NCI-H1105 (cell line): Measurements from ENCODE around the gene RYR1.
"Not testable (repeated sequence)": the region's sequence is repeated elsewhere in the genome, so short reads cannot be mapped to it uniquely, and the experiment has no call there.

Source experiments
- DNase-seq: peaks from one replicate; lab custom pipeline; 2025; lab: John Stamatoyannopoulos, UW

The RYR1 gene

DNA sequence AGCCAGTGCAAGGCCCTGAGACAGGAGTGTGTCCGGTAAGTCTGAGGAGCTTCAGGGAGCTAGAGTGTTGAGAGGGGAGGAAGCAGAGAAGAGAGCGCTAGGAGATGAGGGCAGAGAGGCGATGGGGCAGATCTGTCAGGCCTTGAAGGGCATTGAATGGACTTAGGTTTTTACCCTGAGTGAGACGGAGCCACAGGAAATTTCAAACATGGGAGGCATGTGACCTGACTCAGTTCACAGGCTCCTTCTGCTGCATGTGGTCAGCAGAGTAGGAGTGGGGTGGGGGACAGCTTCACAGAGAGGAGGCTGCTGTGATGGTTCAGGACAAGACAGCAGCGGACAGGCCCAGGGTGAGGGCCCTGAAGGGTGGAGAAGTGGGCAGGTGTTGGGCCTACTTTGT is 33.1 kb upstream of the RYR1 start:
- no peak for DNase-seq

DNA sequence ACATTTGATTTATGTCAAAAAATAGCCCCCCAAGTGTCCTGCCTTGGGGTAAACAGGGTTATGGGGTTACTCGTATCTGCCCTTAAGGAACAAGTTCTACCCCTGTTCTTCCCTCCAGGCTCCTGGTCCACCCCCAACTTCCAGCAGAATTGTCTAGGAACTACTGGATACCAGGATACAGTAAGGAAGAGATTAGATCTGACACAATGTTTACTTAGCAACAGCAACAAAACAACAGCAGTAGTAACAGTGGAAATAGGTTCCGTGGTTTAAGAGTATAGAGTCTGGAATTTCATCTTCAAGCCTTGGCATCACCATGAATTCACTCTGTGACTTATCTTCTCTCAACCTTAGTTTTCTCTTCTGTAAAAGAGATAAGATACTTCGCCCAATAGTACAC is 32.3 kb upstream of the RYR1 start:
- DNase-seq: no peak

DNA sequence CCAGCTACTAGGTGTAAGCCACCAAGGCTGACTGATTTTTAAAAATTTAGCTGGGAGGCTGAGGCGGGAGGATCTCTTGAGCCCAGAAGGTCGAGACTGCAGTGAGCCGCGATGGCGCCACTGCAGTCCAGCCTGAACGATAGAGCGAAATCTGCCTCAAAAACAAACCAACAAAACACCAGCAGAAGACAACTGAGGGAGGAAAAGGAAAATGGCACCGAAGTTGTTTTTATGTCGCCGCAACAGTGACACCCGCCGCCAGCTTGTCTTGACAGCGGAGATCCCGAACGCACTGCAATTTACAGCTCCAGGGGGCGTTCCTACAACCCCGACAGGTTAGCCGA is 30.9 kb upstream of the RYR1 start:
- no peak for DNase-seq

DNA sequence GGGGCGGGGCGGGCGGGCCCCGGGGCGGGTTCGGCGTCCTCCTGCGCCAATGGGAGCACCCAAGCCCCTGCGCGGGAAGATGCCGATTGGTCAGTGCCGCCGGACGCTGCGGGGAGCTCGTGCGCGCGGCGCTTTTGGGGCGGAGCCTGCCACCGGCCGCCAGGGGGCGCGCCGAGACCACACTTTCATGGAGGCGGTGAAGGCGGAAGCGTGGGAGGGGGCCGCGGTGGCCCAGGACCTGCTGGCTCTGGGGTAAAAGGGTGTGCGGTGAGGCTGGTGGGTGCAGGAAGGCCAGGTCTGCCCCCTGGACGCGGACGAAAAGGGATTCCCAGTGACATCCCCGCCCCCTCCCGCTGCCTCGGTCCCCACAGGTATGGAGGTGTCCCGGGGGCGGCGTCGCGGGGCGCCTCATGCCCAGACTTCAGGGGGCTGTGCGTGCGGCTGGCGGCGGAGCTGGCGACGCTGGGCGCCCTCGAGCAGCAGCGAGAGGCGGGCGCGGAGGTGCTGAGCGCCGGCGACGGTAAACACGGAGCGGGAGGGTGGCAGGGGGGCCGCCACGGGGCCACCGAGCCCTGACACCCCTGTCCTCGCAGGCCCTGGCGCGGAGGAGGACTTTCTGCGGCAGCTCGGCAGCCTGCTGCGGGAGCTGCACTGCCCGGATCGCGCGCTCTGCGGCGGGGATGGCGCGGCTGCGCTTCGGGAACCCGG is 30.4 kb upstream of the RYR1 start, which contains the start of gene FAM98C:
TSS of gene FAM98C (plus strand) at position 127 of the 708 bp plus-strand sequence. CDS start at position 188, 61 bp downstream.
- DNase-seq: peak; percentile 98

DNA sequence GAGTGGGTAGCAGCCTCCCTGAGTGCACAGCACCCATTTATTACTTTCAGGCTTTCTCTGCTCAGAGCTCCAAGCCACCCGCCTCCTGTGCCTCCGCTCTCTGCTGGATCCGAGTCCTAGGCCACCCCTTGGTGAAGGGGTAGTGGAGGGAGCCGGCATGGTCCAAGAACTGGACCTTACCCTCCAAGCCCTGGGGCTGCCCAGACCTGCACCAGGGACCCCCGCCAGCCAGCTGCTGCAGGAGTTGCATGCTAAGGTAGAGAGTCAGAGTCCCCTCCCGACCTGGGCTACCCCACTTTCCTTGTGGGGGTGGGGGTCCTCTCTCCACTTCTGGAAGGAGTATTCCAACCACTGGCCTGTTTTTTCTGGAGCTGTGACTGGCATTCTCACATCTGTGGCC is 28.6 kb upstream of the RYR1 start:
- no peak for DNase-seq

DNA sequence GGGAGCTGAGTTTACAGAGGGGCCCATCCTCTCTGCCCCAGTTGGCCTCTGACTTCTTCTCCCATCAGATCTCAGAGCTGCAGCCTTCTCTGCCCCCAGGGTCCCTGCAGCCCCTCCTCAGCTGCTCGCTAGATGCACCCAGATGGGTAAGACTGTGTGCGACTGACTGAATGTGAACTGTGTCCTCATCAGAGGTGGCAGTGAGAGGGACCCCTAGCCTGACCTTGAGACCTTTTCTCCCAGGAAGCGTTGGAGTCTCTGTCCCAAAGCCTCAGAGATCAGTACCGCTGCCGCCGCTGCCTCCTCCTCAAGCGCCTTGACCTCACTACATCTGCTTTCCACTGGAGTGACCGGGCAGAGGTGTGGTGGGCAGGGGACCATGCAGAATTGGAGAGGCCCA is 28.2 kb upstream of the RYR1 start:
- no peak for DNase-seq

DNA sequence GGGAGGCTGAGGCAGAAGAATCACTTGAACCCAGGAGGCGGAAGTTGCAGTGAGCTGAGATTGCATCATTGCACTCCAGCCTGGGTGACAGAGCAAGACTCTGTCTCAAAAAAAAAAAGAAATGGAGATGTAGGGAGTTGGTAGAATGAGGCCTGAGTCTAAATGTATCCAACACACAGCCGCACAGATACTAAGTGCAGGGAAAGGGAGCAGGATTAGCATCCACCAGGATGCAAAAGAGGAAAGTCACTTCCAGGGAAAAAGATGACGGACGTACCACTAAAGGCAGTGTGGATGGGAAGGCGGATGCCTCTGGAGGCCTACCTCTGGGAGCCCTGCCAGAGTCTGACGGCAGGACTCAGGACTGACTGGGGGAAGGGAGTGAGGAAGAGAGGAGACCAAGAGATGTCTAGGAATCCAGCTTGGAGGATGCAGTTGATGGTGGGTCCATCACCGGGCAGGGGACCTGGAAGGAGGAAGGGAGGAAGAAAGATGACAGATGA is 23.8 kb upstream of the RYR1 start:
- DNase-seq: no peak

DNA sequence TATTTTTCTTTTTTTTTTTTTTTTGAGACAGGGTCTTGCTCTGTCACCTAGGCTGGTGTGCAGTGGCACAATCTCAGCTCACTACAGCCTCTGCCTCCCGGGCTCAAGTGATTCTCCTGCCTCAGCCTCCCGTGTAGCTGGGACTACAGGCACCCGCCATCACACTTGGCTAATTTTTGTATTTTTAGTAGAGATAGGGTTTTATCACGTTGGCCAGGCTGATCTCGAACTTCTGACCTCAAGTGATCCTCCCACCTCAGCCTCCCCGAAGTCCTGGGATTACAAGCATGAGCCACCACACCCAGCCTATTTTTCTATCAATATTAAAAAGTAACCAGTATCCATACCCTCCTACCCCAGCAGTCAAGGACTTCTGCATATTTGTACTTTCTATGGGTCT is 23.1 kb upstream of the RYR1 start:
- DNase-seq: not testable (repeated sequence)

DNA sequence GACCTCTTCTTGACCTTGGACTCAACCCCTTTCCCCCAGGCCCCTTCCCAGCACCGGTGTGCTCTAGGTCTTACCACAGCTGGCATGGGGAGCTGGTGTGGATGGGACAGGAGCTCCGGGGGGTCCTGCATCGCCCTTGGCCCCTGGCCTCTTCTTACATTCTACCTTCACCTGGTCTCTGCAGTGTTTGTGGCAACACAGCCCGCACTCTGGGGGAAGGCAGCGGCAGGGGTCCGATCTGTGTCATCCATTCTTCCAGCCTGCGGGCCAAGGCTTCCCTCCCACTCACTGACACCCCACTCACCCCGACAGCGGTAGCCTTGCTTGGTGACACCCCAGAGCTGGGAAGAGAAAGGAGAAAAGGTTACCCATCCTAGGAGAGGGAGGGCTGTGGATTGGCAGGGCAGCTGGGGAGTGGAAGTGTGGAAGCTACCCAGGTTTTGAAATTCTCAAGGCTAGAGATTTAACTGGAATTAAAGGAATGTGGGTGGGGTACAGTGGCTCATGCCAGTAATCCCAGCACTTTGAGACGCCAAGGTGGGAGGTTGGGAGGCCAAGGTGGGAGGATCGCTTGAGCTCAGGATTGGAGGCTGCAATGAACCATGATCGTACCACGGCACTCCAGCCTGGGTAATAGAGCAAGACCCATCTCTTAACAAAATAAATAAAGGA is 22.3 kb upstream of the RYR1 start:
- no peak for DNase-seq

DNA sequence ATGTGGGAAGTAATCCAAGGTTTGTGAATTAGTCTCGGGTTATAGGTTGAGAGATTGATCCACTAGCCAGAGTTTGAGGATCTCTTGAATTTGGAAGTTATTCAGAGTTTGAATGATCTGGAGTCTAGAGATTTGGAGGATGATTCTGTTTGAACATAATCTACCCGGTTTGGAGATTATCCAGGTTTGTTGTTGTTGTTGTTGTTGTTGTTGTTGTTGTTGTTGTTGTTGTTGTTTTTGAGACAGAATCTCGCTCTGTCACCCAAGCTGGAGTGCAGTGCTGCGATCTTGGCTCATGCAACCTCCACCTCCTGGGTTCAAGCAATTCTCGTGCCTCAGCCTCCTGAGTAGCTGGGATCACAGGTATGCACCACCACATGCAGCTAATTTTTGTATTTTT is 21.6 kb upstream of the RYR1 start:
- not testable (repeated sequence) for DNase-seq

DNA sequence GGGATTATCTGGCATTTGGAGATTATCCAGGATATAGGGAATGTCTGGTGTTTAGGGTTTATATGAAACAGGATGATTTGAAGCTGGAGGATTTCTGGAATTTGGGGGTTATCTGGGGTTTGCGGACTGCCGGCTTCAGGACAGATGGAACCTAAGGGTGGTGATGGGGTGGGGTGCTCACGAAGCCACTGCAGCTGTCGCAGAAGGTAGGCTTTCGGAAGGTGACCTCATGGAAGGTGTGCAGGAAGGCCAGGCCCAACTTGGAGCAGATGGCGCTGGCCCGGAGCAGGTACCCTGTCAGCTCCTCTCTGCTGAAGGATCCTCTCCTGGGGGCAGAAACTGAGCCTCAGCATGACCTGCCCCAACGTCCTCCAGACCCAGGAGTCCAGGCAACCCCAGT is 21.0 kb upstream of the RYR1 start:
- no peak for DNase-seq

DNA sequence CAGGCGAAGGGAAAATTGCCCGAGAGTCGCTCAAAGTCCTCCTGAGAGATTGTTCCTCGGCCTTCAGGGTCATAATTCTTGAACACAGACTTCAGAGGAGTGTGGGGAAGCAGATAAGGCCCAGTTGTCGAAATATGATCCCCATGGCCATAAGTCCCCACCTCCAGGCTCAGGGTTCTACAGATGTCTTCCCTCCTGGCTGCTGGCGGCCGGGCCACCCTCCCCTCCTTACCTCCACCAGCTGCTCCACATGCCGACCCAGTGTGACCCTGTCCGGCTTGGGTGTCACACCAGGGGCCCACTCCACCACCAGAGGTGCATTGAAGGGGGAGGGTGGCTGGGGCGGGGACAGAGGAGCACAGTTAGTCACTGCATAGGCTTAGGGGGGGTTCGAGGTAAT is 20.5 kb upstream of the RYR1 start:
- DNase-seq: no peak

DNA sequence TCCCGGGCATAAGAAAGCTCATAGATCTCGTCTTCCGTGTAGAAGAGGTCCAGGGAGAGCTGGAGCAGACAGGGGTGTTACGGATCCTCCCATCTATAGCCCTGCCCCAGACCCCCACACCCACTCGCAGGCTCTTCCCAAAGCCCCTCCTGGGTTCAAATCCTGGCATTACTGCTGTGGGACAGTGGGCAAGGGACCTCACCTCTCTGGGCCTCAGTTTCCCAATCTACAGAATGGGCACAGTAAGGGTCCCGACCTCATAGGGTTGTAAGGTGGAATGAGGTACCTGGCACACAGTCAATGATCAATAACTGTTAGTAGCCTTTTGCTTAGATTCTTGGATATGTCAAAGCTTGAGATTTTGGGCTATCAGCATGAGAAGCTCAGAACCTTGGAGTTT is 20.1 kb upstream of the RYR1 start:
- no peak for DNase-seq

DNA sequence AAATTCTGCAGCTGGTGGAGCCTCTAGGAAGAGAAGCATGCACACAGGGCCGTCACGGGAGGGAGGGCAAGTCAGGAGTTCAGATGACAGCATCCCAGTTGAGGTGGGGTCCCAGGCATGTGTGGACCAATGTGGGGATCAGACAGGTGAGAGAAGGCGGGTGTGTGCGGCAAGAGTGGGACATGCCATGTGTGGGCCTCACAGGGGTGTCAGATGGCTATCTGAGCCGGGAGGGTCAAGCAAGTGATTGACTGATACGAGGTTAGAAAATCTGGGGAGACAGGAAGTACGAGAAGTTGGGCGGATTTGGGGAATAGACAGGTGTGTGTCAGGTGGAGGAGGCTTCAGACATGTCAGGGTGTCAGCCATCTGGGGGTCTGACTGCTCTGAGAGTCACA is 16.3 kb upstream of the RYR1 start:
- DNase-seq: no peak

DNA sequence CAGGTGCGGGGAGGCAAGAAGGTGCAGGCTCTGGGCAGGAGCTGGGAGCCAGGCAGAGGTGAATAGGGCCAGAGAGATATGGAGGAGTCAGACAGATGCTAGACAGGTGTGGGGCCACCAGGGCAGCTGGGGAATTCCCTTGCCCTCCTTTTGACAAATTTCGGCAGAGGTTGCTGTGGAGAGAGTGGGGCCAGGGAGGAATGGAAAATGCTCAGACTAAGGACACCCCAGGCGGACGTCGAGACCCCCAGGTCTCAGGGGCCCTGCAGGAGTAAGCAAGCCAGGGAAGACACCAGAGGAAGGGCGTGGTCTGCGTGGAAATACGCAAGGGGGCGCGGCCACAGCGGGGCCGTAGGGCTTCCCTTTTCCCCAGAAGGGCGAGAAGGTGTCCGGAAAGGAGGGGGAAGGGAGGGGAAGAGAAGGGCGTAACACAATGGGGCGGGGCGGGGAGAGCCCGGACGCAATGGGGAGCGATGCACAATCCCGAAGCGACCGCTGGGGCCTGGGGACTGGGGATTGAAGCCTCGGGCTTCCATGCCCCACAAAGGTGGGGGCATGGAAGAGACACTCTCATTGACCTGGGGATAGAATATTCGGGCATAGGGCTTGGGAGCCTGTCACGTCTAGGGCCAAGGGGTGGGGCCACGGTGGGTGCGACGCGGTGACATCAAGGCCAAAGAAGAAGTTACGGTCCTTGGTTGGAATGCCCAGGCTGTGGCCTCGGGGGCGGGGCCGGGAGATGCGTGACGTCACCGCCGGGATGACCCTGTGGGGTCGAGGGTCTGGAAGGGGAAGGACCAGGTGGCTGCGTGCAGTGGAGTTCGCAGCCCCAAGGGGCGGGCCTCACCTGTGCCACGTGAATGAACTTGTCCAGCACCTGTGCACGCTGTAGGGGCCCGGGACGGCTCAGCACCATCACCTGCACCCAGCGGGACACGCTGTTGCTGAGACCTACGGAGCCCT is 15.7 kb upstream of the RYR1 start:
- DNase-seq: peak; percentile 60

DNA sequence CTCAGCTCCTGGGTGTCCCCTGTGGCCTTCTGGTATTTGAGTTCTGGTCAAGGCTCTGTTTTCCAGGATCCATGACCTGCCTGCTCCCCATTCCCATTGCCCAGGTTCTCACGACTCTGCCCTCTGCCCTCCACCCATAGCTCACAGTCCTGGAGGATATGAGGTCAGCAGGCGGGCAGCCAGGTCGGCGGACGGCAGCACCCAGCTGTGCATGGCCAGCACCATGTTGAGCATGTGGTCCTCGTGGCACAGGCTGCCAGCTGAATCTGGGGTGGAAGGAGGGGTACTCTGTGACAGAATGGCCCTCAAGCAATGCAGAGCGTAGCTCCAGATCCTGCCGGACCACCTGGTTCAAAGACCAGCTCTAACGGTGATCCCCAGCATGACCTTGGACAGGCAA is 12.6 kb upstream of the RYR1 start:
- DNase-seq: no peak

DNA sequence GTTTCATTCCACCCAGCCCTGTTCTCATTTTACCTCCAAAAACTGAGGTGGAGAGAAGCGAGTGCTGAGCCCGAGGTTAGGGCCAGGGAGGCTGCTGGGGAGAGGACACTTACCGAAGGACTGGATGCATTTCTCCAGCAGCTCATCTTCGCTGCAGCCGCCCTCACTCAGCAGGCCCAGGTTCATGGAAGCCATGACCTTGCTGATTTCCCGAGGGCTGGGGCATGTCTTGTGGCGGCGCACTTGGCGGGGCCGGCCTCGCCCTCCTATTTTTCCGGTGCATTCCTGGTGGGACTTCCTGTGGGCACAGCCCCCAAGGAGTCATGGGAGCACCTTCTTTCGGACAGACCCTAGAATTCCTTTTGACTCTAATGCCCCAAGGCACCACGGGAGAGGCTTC is 11.6 kb upstream of the RYR1 start:
- DNase-seq: no peak

DNA sequence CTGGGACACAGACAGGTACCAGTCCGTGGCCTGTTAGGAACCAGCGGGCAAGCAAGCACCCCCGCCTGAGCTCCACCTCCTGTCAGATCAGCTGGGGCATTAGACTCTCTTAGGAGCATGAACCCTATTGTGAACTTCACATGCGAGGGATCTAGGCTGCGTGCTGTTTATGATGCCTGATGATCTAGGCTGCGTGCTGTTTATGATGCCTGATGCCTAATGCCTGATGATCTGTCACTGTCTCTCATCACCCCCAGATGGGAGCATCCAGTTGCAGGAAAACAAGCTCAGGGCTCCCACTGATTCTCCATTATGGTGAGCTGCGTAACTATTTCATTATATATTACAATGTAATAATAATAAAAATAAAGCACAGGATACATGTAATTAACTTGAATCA is 11.1 kb upstream of the RYR1 start:
- no peak for DNase-seq

DNA sequence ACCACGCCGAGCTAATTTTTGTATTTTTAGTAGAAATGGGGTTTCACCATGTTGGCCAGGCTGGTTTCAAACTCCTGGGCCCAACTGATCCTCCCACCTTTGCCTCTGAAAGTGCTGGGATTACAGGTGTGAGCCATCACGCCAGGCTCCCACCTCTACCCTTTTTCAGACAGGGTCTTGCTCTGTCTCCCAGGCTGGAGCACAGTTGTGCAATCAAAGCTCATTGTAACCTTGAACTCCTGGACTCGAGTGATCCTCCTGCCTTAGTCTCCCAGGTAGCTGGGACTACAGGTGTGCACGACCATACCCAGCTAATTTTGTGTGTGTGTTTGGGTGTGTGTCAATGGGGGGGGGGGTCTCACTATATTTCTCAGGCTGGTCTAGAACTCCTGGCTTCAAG is 9.2 kb upstream of the RYR1 start:
- DNase-seq: no peak

DNA sequence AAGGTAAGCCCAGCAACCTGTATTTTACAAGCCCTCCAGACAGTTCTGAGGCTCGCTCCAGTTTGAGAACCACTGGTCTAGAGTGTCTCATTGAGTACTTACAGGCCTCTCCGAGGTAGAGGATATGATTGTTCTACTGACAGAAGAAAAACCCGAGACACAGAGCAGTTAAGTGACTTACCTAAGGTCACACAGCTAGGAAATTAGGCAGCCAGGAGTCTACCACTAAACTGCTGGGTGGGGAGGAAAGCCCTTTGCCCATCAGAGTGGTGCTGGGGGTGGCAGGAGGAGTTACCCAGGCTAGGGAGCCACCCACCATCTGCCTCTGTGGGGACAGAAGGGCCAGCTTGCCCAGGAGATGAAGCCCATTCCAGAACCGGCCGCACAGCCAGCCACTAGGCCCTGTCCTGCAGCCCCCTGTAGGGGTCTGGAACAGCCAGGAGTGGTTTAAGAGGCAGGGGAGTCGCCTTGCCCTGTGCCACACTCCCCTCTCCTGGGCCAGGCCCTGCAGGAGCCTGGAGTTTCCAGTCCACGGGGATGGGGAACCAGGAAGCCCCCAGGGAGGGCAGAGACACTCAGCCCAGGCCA is 8.2 kb upstream of the RYR1 start:
- DNase-seq: no peak

DNA sequence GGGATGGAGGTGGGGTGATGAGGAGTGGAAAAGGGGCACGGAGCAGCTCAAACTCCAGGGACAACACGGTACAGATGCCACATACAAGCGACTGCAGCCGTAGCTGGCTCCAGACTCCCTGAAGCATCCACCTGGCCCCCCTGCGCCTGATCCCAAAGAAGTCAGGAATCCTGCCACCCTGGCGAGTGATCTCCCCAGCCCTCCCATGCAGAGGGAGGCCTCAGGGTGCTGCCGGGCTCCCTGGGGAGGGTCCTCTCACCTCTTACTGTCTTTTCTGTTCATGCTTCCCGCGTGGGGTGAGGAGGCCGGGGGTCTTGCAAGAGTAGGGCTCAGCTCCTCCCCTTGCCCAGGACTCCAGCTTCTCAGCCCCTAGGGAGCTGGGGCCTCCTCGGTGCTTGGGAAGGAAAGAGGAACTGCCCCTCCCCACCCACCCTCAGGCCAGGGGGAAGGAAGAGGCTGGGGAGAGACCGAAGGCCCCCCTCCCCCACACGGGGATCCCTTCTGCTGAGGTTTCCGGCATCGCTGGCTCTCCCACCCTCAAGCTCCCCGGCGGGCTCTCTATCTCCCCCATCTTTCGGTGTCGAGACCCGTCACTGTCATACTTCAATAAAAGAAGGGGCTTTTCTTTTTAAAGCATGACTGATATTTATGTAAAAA is 7.6 kb upstream of the RYR1 start, which contains the start of gene RASGRP4:
TSS of gene RASGRP4 (minus strand) at position 410 of the 657 bp plus-strand sequence. CDS start at position 282, 128 bp downstream.
- DNase-seq: no peak
